HG03460 (cell line): ENCODE results near the gene HLCS.

ENCODE experiments used
- ATAC-seq: cut with Tn5 transposase; IDR thresholded peaks from one replicate; pipeline ENCODE4 v1.9.1; 2021; ENCODE audit not compliant: unreplicated experiment

Gene HLCS

GRCh38 chr21:36706951-36707762, 259.3 kb downstream of the HLCS start:
- ATAC-seq: no peak

GRCh38 chr21:36706482-36706852, 260.0 kb downstream of the HLCS start:
- ATAC-seq: no peak

DNA sequence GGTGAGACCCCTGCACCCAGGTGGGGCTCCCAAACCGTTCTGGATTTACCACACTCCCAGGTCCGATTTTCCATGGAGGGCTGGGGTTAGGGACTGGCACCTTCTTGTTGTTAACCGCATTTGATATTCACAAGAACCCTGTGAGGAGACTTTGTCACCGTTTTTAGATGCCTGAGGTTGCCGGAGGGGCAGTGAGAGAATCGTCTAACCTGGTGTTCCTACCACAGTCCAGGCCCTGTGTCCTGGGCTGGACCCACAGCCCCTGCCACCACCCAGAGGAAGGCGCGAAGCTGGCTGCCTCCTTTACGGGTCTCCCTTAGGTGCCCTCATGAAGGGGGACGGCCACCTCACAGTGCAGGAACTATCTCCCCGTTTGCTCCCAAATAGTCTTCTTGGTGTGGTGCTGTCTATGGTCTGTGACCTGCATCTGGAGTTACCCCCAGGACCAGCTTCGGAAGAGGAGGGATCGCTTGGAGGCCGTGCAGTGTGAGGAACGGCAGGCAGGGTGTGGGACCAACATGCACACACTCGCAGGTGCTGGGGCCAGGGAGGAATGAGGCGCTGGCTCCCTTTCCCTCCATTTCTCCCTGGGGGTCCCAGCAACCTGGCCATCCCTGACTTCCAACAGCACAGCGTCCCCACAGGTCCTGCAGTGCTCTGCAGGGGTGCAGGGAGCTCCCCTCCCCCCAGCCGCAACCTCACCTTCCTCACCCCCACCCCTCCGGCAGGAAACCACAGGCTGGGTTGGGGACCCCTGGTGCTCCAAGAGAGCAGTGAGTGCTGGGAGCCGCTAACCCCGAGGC, 260.6 kb downstream of the HLCS start:
- no peak for ATAC-seq

- no peak for ATAC-seq
Measured at GRCh38 chr21:36704958-36705678, 261.4 kb downstream of the HLCS start.

DNA sequence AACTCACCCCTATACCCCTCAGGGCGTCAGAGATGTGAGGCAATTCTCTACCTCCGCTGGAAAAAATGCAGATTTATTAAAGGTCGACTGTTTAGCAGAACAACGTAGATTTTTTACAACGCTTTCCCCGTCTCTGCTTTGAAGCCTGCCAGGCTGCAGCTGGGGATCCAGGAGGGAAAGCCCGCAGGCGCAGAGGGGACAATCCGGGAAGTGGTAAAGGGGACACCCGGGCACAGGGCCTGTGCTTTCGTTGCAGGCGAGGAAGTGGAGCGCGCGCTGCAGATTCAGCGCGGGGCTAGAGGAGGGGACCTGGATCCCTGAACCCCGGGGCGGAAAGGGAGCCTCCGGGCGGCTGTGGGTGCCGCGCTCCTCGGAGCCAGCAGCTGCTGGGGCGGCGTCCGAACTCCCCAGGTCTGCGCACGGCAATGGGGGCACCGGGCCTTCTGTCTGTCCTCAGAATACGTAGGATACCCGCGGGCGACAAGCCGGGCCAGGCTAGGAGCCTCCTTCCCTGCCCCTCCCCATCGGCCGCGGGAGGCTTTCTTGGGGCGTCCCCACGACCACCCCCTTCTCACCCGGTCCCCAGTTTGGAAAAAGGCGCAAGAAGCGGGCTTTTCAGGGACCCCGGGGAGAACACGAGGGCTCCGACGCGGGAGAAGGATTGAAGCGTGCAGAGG, 262.1 kb downstream of the HLCS start:
- no peak for ATAC-seq

- ATAC-seq: no peak
Measured at GRCh38 chr21:36703626-36704280, 262.7 kb downstream of the HLCS start.

DNA sequence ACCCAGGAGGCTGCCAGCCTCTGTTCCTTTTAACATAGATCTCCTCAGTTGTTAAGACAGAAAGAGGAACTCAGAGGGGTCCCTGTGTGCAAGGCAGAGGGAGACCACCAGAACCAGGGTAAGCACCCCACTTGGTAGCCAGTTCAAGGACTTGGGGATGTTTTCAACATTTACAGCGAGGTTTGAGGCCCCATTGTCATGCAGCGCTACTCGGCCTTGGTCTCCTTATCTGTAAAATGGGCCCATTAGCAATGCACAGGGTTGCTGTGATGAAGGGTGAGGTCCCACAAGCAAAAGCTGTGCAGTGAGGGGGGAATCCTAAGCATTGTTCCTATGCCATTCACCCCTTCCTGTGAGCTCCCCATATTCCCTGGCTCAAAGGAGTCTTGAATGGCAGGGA, 263.3 kb downstream of the HLCS start:
- no peak for ATAC-seq

DNA sequence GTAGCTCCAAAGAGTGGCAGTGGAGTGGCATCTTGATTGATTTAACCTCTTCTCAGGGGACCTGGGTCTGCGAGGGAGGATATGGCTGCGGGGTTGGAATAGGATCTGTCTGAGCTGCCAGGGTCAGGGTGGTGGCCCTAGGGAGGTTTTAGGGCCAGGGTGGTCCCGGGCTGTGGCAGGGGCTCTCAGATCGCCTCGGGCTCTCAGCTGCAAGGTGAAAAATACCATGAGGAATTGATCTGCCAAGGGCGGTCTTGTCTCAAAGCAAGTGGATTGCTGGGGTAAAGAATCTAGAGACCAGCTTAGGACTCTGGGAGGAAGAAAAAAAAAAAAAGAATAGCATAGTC, 263.9 kb downstream of the HLCS start:
- no peak for ATAC-seq

GRCh38 chr21:36701756-36702621, 264.5 kb downstream of the HLCS start:
- ATAC-seq: no peak

DNA sequence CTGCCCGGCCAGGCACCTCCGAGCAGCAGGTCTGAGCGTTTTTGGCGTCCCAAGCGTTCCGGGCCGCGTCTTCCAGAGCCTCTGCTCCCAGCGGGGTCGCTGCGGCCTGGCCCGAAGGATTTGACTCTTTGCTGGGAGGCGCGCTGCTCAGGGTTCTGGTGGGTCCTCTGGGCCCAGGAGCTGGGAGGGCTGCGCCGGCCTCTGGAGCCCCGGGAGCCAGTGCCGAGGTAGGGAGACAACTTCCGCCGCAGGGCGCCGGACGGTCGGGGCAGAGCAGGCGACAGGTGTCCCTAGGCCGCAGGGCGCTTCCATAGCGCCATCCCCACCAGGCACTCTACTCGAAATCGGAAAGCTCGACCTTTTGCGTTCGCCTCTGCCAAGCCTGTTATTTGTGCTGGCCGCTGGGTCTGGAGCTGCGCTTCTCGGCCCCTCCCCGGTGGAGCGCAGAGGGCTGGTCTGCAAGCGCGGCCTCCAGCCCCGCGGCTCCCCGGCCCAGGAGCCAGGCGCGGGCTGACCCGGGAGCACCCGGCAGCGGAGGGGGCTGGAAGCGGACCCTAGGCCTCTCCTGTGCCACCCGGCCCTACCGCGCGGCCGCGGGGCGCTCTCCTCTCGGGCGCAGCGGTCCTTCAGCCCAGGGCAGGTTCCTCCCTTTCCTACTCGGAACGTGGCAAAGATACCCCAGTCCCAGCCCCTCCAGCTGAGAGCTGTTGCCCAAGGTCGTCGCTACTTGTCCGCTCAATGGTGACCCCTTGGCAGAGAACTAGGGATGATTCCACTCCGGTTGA, 265.3 kb downstream of the HLCS start:
- no peak for ATAC-seq
